GM13977 (cell line): Measurements from ENCODE around the gene PGM2L1.

Experiments used
- DNase-seq: peaks from one replicate; pipeline ENCODE4 v3.0.0; 2012; ENCODE audit warnings: low spot score
- in situ Hi-C: fragments of 300-500 bp; cut with MboI; formaldehyde crosslinking; loops from one replicate; pipeline ENCODE4 v1.12.0; 2022; ENCODE audit warnings: low sequenced_read_pairs, low pct_unique_long_range_greater_than_20kb, mixed read lengths, inconsistent platforms; ENCODE audit not compliant: unreplicated experiment
- TF ChIP-seq, protein P1 (sequence below): IDR thresholded peaks from 2 replicates; pipeline ENCODE4 v1.5.1; 2012; ENCODE audit warnings: mild to moderate bottlenecking, control low read depth; ENCODE audit not compliant: insufficient read depth; ENCODE audit errors: extremely low read depth, missing control alignments

PGM2L1 gene

DNA sequence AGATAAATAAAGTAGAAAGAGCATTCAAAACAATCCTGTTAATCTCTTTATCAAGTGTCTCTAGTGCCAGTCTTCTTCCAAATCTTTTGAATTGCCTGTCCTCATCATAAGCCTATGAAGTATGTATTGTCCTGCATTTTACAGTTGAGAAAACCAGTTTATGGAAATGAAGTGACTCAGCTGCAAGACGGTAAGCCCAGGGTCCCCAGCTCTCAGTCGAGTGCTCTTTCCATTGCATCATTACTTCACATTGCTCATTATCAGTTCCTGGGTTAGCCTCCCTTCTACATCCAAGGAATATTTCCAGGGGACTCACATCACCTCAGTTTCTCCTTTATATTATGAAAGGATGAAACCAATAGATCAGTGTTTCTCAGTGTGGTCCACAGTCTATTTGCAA lies 77.7 kb downstream of the PGM2L1 start:
- TF ChIP-seq, protein P1, sequence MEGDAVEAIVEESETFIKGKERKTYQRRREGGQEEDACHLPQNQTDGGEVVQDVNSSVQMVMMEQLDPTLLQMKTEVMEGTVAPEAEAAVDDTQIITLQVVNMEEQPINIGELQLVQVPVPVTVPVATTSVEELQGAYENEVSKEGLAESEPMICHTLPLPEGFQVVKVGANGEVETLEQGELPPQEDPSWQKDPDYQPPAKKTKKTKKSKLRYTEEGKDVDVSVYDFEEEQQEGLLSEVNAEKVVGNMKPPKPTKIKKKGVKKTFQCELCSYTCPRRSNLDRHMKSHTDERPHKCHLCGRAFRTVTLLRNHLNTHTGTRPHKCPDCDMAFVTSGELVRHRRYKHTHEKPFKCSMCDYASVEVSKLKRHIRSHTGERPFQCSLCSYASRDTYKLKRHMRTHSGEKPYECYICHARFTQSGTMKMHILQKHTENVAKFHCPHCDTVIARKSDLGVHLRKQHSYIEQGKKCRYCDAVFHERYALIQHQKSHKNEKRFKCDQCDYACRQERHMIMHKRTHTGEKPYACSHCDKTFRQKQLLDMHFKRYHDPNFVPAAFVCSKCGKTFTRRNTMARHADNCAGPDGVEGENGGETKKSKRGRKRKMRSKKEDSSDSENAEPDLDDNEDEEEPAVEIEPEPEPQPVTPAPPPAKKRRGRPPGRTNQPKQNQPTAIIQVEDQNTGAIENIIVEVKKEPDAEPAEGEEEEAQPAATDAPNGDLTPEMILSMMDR = no peak
- no peak for DNase-seq
- in situ Hi-C loops = loop anchor here (25.0 kb wide), 1 partner anchor 358 kb away; the partner anchor contains the start of gene DNAJB13

DNA sequence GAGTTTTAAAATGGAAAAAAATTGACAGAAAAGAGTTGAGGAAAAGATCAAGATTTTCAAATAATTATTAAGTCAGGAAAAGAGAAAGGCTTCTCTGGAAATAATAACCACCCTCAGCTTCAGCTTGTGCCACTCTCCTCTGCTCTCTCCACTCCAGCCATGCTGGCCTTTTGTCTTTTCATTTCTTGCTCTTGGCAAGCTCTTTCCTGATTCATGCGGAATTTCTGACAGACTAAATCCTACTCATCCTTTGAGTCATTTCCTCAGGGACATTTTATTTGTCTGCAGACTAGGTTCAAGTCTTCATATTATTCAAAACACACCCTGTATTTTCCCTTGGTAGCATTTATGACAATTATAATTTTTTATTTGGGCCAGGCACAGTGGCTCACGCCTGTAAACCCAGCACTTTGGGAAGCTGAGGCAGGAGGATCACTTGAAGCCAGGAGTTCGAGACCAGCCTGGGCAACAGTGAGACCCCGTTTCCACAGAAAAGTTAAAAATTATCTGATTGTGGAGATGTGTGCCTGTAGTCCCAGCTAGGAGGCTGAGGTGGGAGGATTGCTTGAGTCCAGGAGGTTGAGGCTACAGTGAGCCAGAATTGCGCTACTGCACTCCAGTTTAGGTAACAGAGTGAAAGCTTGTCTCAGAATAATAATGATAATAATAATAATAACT lies 79.0 kb downstream of the PGM2L1 start:
- in situ Hi-C loops = loop anchor here (25.0 kb wide), 1 partner anchor 357 kb away; the partner anchor contains the start of gene DNAJB13
- no peak for DNase-seq
- TF ChIP-seq, protein P1 = no peak

GRCh38 chr11:74318241-74318932 lies 79.8 kb downstream of the PGM2L1 start:
- in situ Hi-C loops = loop anchor here (25.0 kb wide), 1 partner anchor 356 kb away; the partner anchor contains the start of gene DNAJB13
- no peak for DNase-seq
- TF ChIP-seq, protein P1 = no peak

- in situ Hi-C loops = loop anchor here (25.0 kb wide), 1 partner anchor 355 kb away; the partner anchor contains the start of gene DNAJB13
- TF ChIP-seq, protein P1 = no peak
- DNase-seq = no peak
Measured at GRCh38 chr11:74316772-74317505, 81.3 kb downstream of the PGM2L1 start.

DNA sequence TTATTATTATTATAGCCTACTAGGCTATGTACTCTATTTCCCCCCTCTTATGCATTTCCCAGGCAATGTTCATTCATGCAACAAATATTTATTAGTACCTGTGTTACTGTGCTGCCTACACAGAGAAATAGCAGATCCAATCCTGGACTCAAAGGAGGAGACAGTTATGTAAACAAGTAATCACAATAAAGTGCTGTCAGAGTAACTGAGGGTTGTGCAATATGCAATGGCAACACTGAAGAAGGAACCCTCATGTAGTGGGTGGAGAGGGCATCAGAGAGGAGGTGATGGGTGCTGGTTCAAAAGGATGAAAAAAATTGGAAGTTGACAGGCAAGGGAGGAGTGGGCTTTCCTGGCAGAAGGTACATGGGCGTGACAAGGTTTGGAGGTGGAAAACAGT lies 85.9 kb downstream of the PGM2L1 start:
- no peak for DNase-seq
- TF ChIP-seq, protein P1 = no peak
- in situ Hi-C loops = loop anchor here (25.0 kb wide), 1 partner anchor 350 kb away; the partner anchor contains the start of gene DNAJB13

GRCh38 chr11:74311352-74311926 lies 86.8 kb downstream of the PGM2L1 start, which contains the start of gene P4HA3:
TSS of gene P4HA3 (minus strand) at chr11:74311640. CDS start at chr11:74311611, 29 bp downstream.
- TF ChIP-seq, protein P1 = no peak
- in situ Hi-C loops = loop anchor here (25.0 kb wide), 1 partner anchor 349 kb away; the partner anchor contains the start of gene DNAJB13

More at GRCh38 chr11:74311352-74311926, 86.8 kb downstream of the PGM2L1 start, which contains the start of gene P4HA3:
- peak; percentile 73 for DNase-seq
